ENCODE results near the gene ADAMTSL5.

GRCh38 chr19:1549332-1549945 lies 36.6 kb upstream of the ADAMTSL5 start:
- no peak for TF ChIP-seq PATZ1 (CRISPR knock-in tag; IDR thresholded peaks at IDR 0.05; ENCODE audit: borderline replicate concordance)
- no peak for TF ChIP-seq ESRRG (CRISPR knock-in tag; IDR thresholded peaks at IDR 0.05)
- TF ChIP-seq CSRNP3 (CRISPR knock-in tag; IDR thresholded peaks at IDR 0.05): no peak
- TF ChIP-seq ZNF70 (CRISPR knock-in tag; IDR thresholded peaks at IDR 0.05): no peak
- no peak for TF ChIP-seq ZC3H10 (CRISPR knock-in tag; IDR thresholded peaks at IDR 0.05)
- TF ChIP-seq SNAI2 (CRISPR knock-in tag; IDR thresholded peaks at IDR 0.05): no peak
- TF ChIP-seq ZNF565 (CRISPR knock-in tag; conservative IDR thresholded peaks at IDR 0.05; ENCODE audit: low read depth): no peak
- TF ChIP-seq RARB (CRISPR knock-in tag; IDR thresholded peaks at IDR 0.05): no peak
- TF ChIP-seq CSDC2 (CRISPR knock-in tag; IDR thresholded peaks at IDR 0.05): no peak
- TF ChIP-seq CREB5 (CRISPR knock-in tag; IDR thresholded peaks at IDR 0.05; ENCODE audit: low read depth): no peak
